ENCODE results near the gene HSBP1.

GRCh38 chr16:83797013-83797412 lies 10.8 kb upstream of the HSBP1 start:
- TF ChIP-seq CTCF (conservative IDR thresholded peaks at IDR 0.05; ENCODE audit: low read length): no peak
- TF ChIP-seq EZH2phosphoT487 (IDR thresholded peaks at IDR 0.05; ENCODE audit: borderline replicate concordance): no peak
